Stimulated activated CD4-positive, alpha-beta T cell treated with anti-CD3 and anti-CD28 coated beads, TNF-alpha, amount 100 ng/mL, for 1 hour (primary cell): ENCODE measurements around the gene NSMCE1.

Source experiments
- DNase-seq, 3 donors: peaks; one replicate each; pipeline ENCODE4 v3.0.0-alpha.2; 2020; ENCODE audit warnings: low read depth in 3 of 3, low spot score in 1 of 3

Gene NSMCE1

DNA sequence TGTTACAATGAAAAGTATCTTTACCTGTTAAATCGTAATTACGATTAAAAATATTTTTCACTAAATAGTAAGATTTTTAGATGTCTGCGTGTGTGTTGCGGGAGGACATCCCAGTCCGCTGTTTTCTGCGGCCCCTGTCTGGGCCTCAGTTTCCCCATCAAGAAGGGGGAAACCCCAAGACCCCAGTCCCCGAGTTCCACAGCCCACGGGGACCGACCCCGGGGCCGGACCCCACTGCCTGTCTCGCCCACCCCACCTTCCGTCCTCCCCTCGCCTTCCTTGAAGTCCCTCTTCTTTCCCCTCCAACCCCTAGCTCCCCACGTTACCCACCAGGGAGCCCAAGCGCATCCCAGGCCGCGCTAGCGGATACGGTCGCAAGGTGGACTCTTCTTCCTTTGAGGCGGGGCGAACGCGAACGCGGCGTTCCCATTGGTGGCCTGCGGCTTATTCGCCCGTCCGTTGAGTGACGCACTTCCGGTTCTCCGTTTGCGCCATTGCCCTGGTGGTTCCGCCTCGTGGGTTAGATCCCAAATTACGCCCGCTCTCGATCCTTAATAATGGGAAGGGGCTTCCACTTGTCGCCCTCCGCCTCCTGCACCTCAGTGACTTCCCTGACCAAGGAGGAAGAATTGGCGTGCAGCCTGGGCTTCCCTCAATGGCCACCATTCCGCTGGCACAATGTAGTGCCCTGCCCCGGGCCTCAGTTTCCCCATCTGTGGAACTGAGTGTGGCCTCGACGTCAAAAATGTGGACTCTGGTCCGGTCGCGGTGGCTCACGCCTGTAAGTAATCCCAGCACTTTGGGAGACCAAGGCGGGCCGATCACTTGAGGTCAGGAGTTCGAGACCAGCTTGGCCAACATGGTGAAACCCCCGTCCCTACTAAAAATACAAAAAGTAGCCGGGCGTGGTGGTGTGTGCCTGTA is at the start of gene NSMCE1:
TSS of gene NSMCE1 (minus strand) at position 397 of the 924 bp plus-strand sequence. CDS start 11,202 bp downstream, outside the sequence.
- DNase-seq, result peak; percentile 90 to 97 (median 92)

DNA sequence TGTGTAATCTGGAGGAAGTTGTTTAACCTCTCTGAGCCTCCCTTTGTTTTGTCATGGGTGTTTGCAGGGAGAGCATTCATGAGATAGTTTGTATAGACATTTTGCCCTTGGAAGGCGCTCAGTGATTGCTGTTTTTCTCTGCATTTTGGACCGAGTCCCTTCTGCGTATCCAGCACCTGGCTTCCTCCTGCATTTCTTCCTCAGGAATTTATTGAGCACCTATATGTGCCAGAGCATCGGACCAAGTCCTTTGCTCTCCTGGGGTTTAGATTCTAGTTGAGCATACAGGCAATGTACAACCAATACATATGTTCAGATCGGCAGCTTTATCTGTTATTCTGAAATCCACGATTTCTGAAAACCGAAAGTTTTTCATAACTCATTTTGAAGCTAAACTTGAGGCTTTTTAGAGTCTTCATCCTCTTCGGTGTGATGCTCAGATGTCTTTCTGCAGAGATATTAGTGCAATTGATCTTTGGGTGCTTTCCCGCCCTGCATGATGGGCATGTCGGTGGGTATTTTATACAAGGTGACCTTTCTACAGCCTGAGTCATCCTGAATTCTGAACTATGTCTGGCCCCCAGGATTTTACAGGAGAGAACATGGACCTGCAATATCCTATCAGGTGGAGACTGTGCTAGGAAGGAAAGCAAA is 49.3 kb upstream of the NSMCE1 start:
- no peak for DNase-seq

DNA sequence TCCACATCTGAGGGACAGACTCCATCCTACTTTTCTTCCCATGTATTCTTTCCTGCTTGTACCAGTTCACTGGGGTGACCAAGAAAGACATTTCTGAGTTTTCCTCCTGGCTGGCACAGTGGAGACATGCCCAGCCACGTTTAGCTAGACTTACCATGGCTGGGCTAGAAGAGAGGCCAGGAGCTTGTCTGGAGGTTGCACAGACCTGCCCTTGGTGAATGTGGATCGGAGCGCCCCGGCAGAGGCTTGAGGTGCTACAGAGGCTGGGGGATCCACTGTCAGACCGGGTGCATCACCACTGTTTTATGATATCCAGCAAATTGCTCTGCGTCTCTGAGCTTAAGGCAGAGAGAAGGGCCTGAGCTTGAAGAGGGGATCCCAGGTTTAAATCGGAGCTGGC is 48.7 kb upstream of the NSMCE1 start:
- no peak for DNase-seq

DNA sequence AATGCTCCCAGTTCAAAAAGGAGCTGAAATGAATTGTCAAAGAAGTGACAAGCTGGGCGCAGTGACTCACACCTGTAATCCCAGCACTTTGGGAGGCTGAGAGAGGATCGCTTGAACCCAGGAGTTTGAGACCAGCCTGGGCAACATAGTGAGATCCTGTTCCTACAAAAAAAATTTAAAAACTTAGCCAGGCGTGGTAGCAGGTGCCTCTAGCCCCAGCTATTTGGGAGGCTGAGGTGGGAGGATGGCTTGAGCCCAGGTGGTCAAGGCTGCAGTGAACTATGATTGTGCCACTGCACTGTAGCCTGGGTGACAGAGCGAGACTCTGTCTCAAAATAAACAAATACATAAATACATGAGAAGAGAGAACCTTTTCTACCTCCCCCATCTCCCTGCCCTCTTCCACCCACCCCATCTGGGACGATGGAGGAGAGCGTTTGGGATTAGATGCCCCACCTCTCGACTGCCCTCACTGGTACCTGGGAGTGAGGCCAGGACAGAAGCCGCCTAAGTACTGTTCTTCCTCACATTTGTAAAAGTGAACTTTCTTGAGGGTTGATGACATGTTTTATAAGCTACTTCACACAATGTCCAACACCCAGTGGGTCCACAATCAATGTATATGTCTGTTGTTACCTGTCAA is 47.6 kb upstream of the NSMCE1 start:
- DNase-seq, result no peak

GRCh38 chr16:27315333-27316037 is 46.9 kb upstream of the NSMCE1 start:
- no peak for DNase-seq

DNA sequence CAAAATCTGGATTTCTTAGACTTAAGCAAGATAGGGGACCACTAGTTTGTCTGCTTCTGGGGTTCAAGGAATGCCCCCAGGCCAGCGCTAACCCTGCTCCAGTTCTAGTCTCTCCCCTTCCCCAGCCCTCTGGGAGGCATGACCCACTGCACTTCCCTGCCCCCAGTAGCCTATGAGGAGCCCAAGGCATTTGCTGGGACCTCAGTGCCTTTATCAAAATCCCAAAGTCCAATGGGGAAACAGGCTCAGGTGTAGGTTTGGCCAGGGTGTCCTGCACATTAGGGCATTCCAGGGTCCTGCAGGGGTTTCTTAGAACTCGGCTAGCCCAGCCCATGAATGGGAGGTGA is 46.4 kb upstream of the NSMCE1 start:
- no peak for DNase-seq

- no peak for DNase-seq
These were observed 45.7 kb upstream of the NSMCE1 start for GRCh38 chr16:27314161-27314723.

- DNase-seq, result peak in 2 of 3 donors; percentile 35 to 50
These were observed 45.0 kb upstream of the NSMCE1 start, which contains the start of gene IL4R for GRCh38 chr16:27313422-27314160. Gene IL4R, plus strand, starts transcription at chr16:27313974. Its CDS starts 26,230 bp downstream, at chr16:27340204.

GRCh38 chr16:27312580-27313421 is 44.2 kb upstream of the NSMCE1 start:
- DNase-seq, result no peak

DNA sequence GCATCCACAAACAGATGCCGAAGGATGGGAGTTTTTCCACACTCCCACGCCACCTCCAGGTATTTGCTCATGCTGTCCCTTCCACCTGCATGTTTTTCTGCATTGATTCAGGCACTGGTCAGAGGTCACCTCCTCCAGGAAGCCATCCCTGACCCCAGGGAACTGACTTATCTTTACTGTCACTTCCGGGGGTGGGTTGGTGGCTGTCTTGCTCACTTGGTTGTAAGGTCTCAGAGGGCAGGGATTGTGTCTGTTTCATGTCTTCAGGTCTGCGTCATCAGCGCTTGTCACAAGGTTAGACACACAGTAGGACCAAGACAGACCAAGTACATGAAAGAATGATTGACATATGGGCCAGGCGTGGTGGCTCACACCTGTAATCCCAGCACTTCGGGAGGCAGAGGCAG is 43.3 kb upstream of the NSMCE1 start:
- DNase-seq, result no peak

- DNase-seq, result no peak
These were observed 42.9 kb upstream of the NSMCE1 start for GRCh38 chr16:27311448-27311830.

DNA sequence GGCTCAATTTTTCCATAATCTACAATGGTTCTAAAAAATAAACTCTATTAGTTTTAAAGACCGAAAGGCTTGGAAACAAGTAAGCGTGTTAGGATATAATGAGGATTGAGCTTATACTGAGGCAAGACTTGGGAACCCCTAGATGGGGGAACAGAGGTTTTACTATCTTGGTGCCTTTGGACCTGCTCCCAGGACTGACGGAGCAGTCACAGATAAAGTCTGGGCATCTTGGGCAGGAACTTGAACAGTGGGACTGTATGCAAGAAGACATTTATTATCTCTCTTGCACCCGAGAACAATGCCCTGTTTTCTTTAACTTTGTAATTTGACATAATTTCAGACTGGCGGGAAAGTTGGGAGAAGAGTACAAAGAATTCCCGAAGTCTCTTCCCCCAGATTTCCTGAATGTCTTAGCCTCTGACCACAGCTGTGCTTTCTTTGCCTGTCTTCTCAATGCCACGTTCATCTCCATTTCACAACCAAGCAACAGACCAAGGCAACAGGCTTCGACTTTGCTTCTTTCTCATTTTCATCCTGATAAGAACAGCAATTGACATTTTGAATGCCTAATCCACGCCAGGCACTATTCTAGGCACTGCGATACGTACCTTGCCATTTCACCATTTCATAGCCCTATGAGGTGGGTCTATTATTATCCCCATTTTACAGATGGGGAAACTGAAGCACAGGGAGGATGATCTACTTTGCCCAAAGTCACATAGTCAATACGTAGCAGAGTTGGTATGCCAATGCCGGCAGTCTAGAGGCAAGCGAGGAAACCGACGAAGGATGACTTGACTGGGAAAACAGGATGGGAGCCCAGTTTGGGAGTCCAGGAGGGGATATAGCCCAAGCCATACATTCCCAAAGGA is 42.2 kb upstream of the NSMCE1 start:
- no peak for DNase-seq

GRCh38 chr16:27308792-27309191 is 40.2 kb upstream of the NSMCE1 start:
- DNase-seq, result no peak

DNA sequence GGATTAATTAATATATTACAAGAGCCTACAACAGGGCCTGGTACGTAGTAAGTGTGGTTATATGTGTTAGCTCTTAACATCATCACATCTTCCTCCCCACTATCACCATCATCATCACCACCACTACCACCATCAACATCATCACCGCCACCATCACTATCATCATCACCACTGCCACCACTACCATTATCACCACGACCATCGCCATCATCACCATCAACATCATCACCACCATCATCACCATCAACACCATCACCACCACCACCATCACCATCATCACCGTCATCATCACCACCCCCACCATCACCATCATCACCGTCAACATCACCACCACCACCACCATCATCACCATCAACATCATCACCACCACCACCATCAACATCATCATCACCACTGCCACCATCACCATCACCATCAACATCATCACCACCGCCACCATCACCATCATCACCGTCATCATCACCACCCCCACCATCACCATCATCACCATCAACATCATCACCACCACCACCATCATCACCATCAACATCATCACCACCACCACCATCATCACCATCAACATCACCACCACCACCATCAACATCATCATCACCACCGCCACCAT is 37.4 kb upstream of the NSMCE1 start:
- no peak for DNase-seq

GRCh38 chr16:27304881-27305745 is 36.5 kb upstream of the NSMCE1 start:
- DNase-seq, result no peak

GRCh38 chr16:27304102-27304501 is 35.5 kb upstream of the NSMCE1 start:
- no peak for DNase-seq
